MM.1S (cell line): ENCODE data around the gene B3GNT8.
"Not testable (repeated sequence)": the region's sequence is repeated elsewhere in the genome, so short reads cannot be mapped to it uniquely, and the experiment has no call there.

Experiments
- CTCF ChIP-seq: fragments of 300-600 bp; sonication (generic); IDR thresholded peaks from 2 replicates; pipeline ENCODE4 v1.5.1; 2016; ENCODE audit warnings: antibody characterized with exemption, low read length, mixed read lengths
- EZH2 ChIP-seq: fragments of 300-600 bp; sonication (generic); optimal IDR thresholded peaks from 2 replicates; pipeline ENCODE3; 2017; ENCODE audit warnings: low read depth, mild to moderate bottlenecking, antibody characterized with exemption, low read length, mixed read lengths
- EZH2phosphoT487 ChIP-seq: fragments of 300-600 bp; sonication (generic); IDR thresholded peaks from 2 replicates; pipeline ENCODE4 v1.6.1; 2018; ENCODE audit warnings: antibody characterized with exemption, low read length

GRCh38 chr19:41408846-41409245, 18.3 kb downstream of the B3GNT8 start:
- TF ChIP-seq CTCF, EZH2phosphoT487, EZH2: not testable (repeated sequence)
